ENCODE data around the gene CNST.

- TF ChIP-seq, protein P1, sequence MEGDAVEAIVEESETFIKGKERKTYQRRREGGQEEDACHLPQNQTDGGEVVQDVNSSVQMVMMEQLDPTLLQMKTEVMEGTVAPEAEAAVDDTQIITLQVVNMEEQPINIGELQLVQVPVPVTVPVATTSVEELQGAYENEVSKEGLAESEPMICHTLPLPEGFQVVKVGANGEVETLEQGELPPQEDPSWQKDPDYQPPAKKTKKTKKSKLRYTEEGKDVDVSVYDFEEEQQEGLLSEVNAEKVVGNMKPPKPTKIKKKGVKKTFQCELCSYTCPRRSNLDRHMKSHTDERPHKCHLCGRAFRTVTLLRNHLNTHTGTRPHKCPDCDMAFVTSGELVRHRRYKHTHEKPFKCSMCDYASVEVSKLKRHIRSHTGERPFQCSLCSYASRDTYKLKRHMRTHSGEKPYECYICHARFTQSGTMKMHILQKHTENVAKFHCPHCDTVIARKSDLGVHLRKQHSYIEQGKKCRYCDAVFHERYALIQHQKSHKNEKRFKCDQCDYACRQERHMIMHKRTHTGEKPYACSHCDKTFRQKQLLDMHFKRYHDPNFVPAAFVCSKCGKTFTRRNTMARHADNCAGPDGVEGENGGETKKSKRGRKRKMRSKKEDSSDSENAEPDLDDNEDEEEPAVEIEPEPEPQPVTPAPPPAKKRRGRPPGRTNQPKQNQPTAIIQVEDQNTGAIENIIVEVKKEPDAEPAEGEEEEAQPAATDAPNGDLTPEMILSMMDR (IDR thresholded peaks at IDR 0.05) = no peak
- TF ChIP-seq POLR2A (IDR thresholded peaks at IDR 0.05) = no peak
These were observed 28.4 kb upstream of the CNST start for GRCh38 chr1:246537887-246538286.
